Measurements from ENCODE around the gene CYB5R2.

Gene CYB5R2

DNA sequence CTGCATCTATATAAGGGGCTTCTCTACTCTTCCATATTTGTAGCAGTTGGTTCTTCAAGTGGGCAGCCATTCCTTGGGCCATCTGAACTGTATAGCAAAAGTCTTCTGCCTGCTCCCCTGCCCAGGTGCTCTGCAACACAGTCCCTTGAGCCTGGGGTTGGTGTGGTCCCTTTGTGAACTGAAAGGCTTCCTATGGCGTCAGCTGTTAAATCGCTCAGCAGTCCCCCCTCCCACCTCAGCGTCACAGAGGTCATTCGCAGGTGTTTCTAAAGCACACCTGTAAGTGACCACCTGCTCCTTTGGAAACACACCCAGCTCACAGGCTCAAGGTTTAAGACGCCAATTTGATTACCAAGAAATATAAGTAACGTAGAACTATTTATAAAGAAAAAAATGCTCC is 37.0 kb downstream of the CYB5R2 start:
- DNase-seq = no peak

DNA sequence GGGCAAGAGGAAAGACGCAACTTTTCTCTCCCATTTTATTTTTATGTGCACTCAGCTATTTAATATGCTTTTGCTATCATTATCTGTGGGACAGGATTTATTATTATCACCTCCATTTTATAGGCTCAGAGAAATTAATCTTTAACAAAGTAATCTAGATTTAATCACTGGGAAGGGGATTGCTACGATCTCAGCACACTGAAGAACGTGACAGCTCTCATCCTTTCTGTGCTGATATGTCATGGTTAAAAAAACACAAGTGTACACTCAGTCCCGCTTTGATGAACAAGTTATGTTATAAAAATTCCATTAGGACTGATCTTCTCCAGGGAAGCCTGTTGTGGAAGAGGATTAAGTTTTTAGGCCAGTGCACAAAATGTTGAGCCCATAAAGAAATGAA is 37.6 kb downstream of the CYB5R2 start:
- DNase-seq = no peak

DNA sequence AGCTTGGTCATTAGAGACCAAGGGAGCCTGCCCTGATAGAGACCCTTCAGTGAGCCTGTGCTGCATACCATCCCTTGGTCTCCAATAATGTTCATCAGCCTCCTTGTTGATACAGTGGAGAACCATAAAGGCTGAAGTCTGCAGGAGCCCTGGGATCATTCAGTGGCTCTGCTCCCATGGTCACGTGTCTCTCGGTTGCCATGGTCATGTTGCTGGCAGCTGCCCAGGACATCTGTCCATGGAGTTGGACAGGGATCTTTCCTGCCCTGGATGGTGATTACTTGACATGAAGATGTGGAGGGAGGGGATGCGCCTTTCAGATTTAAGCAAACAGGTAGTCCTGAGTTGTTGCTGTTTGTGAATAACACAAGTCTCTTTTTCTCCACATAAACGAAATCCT is 38.2 kb downstream of the CYB5R2 start:
- no peak for DNase-seq

DNA sequence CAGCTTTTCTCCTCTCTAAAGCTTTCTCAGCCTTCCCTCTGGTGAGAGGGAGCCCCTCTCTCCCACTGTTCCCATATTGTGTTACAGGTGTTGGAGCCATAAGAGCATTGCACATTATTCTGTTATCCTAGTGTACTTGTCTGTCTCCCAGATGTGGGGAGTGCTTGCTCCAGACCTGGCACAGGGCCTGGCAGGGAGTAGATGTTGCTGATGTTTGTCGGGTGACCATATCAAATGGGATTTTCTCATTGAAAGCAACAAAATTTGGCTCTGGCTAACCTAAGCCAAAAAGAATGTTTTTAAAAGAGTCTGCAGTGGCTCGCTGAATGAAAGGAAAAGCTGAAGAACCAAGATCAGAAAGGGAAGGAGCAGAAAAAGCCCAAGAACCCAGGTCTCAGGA is 41.1 kb downstream of the CYB5R2 start:
- DNase-seq = no peak

DNA sequence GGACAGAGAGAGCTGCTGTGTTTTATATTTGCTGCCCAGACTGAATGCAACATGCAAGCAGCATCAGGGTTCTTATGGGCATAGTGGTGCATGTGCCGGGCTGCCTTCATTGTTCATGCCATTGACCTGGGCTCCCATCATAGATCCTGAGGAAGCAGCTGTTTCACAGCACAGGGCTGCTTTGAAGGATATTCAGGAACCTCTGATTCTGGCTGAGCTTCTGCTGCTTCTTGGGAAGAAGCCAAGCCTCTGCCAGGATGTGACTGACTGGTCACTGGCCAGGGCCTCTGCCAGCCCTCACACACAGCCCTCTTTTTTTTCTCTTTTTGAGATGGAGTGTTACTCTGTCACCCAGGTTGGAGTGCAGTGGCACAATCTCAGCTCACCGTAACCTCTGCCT is 43.3 kb downstream of the CYB5R2 start:
- DNase-seq = no peak

DNA sequence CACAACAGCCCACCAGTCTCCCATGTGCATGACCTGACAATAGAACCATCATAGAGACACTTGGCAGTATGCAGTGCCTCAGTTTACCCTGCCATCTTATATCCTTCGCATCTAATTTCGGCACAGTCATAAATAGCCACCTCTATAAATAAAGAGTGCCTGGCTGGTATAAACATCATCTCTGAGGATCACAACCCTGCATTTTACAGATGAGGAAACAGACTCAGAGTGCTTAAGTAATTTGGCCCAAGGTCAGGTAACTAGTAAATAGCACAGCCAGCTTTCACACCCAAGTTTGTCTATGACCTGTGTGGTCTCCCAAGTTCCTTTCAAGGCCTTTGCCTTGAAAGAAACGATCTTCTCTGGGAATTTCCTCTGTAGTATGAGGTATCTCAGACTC is 44.6 kb downstream of the CYB5R2 start:
- DNase-seq = no peak

DNA sequence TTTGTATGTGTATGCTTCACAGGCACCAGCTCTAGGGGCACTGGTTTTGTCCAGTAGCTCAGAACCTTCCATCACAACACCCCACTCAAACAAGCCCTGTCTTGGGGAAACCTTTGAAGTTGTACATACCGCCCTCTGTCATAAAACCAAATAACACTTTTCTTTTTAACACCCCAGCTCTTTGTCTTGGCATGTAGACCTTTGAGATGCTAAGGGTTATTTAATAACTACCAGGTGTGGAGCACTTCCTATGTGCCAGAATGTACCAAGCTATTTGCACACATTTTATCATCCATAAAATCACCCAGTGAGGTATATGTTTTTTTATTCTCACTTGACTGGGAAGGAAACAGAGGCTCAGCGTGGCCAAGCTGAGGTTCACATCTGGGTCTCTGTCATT is 50.6 kb downstream of the CYB5R2 start:
- DNase-seq = no peak

DNA sequence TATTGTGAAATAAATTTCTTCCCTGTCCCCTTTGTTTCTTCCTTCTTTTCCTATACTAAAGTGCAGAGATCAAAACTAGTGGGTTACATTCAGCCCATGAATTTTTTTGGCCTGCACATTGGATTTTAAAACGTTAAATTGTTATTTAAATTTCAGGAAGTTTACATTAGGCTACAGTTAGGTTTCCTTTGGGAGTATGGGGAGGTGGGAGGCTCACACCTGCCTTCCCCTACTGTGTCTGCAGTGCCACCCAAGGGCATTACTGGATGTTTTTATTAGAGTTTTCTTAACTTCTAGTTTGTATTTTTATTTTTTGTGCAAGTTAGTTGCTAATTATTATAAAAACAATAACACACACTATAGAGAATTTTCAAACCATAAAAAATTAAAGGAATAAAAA is 51.7 kb downstream of the CYB5R2 start:
- no peak for DNase-seq

DNA sequence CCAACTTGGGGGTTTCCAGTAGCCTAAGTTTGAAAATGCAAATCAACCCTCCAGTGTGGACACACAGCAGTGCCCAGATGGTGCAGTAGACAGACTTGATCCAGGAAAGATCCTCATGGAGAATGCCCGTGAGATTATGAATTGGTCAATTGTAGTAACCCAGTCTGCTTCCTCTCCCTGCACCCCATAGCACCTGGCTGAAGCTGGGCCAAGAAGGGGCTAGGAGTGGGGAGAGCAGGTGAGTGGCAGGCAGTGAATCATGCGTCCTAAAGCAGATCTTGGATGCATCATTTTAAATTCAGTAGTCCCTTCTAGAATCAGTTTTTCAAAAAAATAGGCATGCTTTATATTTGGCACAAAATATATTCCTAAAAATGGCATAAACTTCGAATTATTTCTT is 52.2 kb downstream of the CYB5R2 start:
- no peak for DNase-seq

DNA sequence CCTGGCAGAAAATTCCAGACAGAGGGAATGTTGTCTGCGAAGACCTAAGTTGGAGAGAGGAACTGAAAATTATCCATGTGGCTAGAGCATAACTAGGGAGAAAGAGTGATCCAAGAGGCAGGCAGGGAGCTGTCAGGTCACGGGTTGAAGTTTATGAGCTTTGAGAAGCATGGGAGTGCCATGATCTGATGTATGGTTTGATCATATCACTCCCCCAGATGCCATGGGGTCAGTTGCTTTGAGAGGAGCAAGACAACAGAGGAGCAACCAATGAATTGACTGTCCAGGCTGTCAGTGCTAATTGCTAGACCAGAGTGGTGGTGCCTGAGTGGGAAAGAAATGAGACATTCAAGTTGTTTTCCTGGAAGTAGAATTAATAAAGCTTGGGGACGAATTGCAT is 54.0 kb downstream of the CYB5R2 start:
- no peak for DNase-seq

DNA sequence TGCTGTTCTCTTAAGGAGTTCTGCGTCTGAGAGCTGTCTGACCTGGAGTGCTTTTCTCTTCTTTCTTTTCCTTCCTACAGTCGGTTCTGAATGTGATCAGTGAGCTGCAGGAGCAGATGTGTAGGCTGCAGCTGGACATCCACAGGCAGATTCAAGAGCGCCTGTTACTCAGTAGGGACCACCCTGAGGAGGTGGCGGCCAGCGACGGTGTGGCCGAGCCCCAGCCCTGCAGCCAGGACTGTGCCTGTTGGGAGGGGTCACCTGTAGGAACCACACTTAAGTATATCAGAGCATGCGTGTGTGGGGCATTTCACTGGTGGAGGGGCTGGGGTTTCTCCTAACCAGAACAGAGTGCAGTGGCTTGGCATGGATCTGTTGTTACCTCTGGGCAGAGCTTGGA is 56.3 kb downstream of the CYB5R2 start:
- DNase-seq = no peak
